ENCODE measurements around the gene RCCD1. TPM values are rescaled to one million over a fixed set of nuclear protein-coding genes. Genes with fewer than 3 reads are reported as not detected.
"Not testable (repeated sequence)": the region's sequence is repeated elsewhere in the genome, so short reads cannot be mapped to it uniquely, and the experiment has no call there.

RCCD1 gene
- total RNA-seq, 2 donors from 2014 or later = 9.1 to 13.0 TPM

GRCh38 chr15:90907838-90908507 lies 46.7 kb upstream of the RCCD1 start:
- intact Hi-C loops (cut with DNase I) = no loop called here

GRCh38 chr15:90909449-90909848 lies 45.2 kb upstream of the RCCD1 start:
- intact Hi-C loops (cut with DNase I); DNase-seq (ENCODE audit: low spot score); H3K27me3 ChIP-seq (replicated peaks; ENCODE audit: insufficient read depth); H3K4me1 ChIP-seq (replicated peaks); H3K9me3 ChIP-seq; H3K4me3 ChIP-seq; H3K27ac ChIP-seq: not testable (repeated sequence)
- peaks cover 32 to 42% of the 10 kb centered on the region in 2 donors for H3K36me3 ChIP-seq
- 80% methylated on average over 11 of the region's 11 CpGs for WGBS

More at GRCh38 chr15:90907838-90908507, 46.7 kb upstream of the RCCD1 start:
- TF ChIP-seq POLR2AphosphoS5 (IDR thresholded peaks at IDR 0.05) = no peak
- TF ChIP-seq POLR2A (IDR thresholded peaks at IDR 0.05) = no peak
- TF ChIP-seq CTCF (IDR thresholded peaks at IDR 0.05) = no peak
- Histone ChIP-seq H3K4me1 (replicated peaks) (peaks cover 9% of the 10 kb centered on the region), H3K36me3 (peaks cover 29 to 32% of the 10 kb centered on the region in 2 donors), H3K27me3 (replicated peaks; ENCODE audit: insufficient read depth) (no peaks in the 10 kb centered on the region), H3K4me3 (no peak overlapping the region), H3K9me3 (no peaks in the 10 kb centered on the region), H3K27ac (no peak overlapping the region)
- 81% methylated on average over 9 of the region's 9 CpGs for WGBS
- DNase-seq (ENCODE audit: low spot score) = no peak

- TF ChIP-seq POLR2A (IDR thresholded peaks at IDR 0.05) = no peak
- intact Hi-C loops (cut with DNase I) = no loop called here
- Histone ChIP-seq H3K36me3 (peaks cover 32 to 42% of the 10 kb centered on the region in 2 donors), H3K4me1 (replicated peaks) (no peaks in the 10 kb centered on the region), H3K27ac (no peak overlapping the region), H3K27me3 (replicated peaks; ENCODE audit: insufficient read depth) (no peaks in the 10 kb centered on the region), H3K4me3 (no peak overlapping the region), H3K9me3 (no peaks in the 10 kb centered on the region)
- 86% methylated on average over 8 of the region's 8 CpGs for WGBS
- DNase-seq (ENCODE audit: low spot score) = no peak
Measured at GRCh38 chr15:90909976-90910375, 44.7 kb upstream of the RCCD1 start.

- DNase-seq (ENCODE audit: low spot score) = no peak
- H3K4me1 ChIP-seq (replicated peaks) = no peaks in the 10 kb centered on the region
- H3K27me3 ChIP-seq (replicated peaks; ENCODE audit: insufficient read depth) = no peaks in the 10 kb centered on the region
- H3K27ac ChIP-seq = no peak overlapping the region
- H3K9me3 ChIP-seq = no peaks in the 10 kb centered on the region
- no peak overlapping the region for H3K4me3 ChIP-seq
- peaks cover 32 to 42% of the 10 kb centered on the region in 2 donors for H3K36me3 ChIP-seq
- intact Hi-C loops (cut with DNase I) = no loop called here
- 94% methylated on average over 24 of the region's 24 CpGs for WGBS
- no peak for TF ChIP-seq CTCF (IDR thresholded peaks at IDR 0.05)
- no peak for TF ChIP-seq POLR2A (IDR thresholded peaks at IDR 0.05)
- TF ChIP-seq POLR2AphosphoS5 (IDR thresholded peaks at IDR 0.05) = no peak
Measured at GRCh38 chr15:90910441-90911301, 44.0 kb upstream of the RCCD1 start.

- DNase-seq (ENCODE audit: low spot score) = no peak
- Histone ChIP-seq H3K27me3 (replicated peaks; ENCODE audit: insufficient read depth) (no peaks in the 10 kb centered on the region), H3K27ac (no peak overlapping the region), H3K4me1 (replicated peaks) (no peaks in the 10 kb centered on the region), H3K4me3 (no peak overlapping the region), H3K36me3 (peaks cover 32 to 48% of the 10 kb centered on the region in 2 donors), H3K9me3 (no peaks in the 10 kb centered on the region)
- no peak for TF ChIP-seq CTCF (IDR thresholded peaks at IDR 0.05)
- TF ChIP-seq POLR2A (IDR thresholded peaks at IDR 0.05) = no peak
- no peak for TF ChIP-seq POLR2AphosphoS5 (IDR thresholded peaks at IDR 0.05)
- 88% methylated on average over 19 of the region's 19 CpGs for WGBS
- intact Hi-C loops (cut with DNase I) = no loop called here
Measured at GRCh38 chr15:90911302-90911623, 43.4 kb upstream of the RCCD1 start.

Measured in prostate gland (tissue), 2 donors.